Esophagus squamous epithelium (tissue), 5 donors: ENCODE measurements around the gene AIF1L. TPM values are rescaled to one million over a fixed set of nuclear protein-coding genes. Genes with fewer than 3 reads are reported as not detected.

Experiments used
- DNase-seq: peaks from one replicate; lab custom pipeline; 2025; lab: John Stamatoyannopoulos, UW
- H3K27ac ChIP-seq, 4 donors: fragments of 200-600 bp; sonication (generic); one replicate each; pipeline ENCODE4 v1.5.1; 2016 to 2019; ENCODE audit warnings: mild to moderate bottlenecking in 1 of 4
- H3K27me3 ChIP-seq, 4 donors: fragments of 200-600 bp; sonication (generic); 1 replicate in 3 of 4; 2 replicates in 1 of 4; pipeline versions ENCODE4 v1.5.1 to v1.6.0; 2017 to 2021; ENCODE audit warnings: antibody characterized with exemption in 1 of 4
- H3K36me3 ChIP-seq, 3 donors: fragments of 200-600 bp; sonication (generic); one replicate each; pipeline ENCODE4 v1.5.1; 2016 to 2019
- H3K4me1 ChIP-seq, 3 donors: fragments of 200-600 bp; sonication (generic); one replicate each; pipeline ENCODE4 v1.5.1; 2017 to 2019
- H3K4me3 ChIP-seq, 4 donors: fragments of 200-600 bp; sonication (generic); 1 replicate in 3 of 4; 2 replicates in 1 of 4; pipeline ENCODE4 v1.5.1; 2016 to 2019; ENCODE audit warnings: mild to moderate bottlenecking in 2 of 4, moderate library complexity in 1 of 4
- H3K9me3 ChIP-seq, 3 donors: fragments of 200-600 bp; sonication (generic); one replicate each; pipeline ENCODE4 v1.5.1; 2016 to 2019
- CTCF ChIP-seq, 6 experiments: fragments of 450-650 bp in 4 of 6; fragments of 200-600 bp in 2 of 6; sonication (generic) in 2 of 6; IDR thresholded peaks; one replicate each; pipeline ENCODE4 v1.5.1; 2016 to 2019; ENCODE audit warnings: antibody characterized with exemption in 6 of 6, mild to moderate bottlenecking in 4 of 6, moderate library complexity in 4 of 6
- POLR2A ChIP-seq, 4 donors: fragments of 450-650 bp; IDR thresholded peaks; one replicate each; pipeline ENCODE4 v1.6.1; 2017; ENCODE audit warnings: antibody characterized with exemption in 4 of 4, mild to moderate bottlenecking in 4 of 4, moderate library complexity in 3 of 4
- WGBS, 2 donors: methylation state at CpG; one replicate each; pipeline ENCODE4 v1.1.5; 2018; 5-methylcytosine and 5-hydroxymethylcytosine counted together
- intact Hi-C: fragments of 100-400 bp; cut with DNase I; formaldehyde crosslinking; loops from one replicate; pipeline ENCODE4 v1.15.0; 2022
- total RNA-seq, 4 donors: library from RNA; depleted of rRNA; stranded (reverse); fragments of >200 nt; gene quantifications; one replicate each; pipeline ENCODE4 v1.1.0, GENCODE V29; 2016
- donor health status: DM: yes; HTN: yes; CAD: no.

The AIF1L gene
- total RNA-seq, 4 donors from 2014 or later, result 30.4 to 71.6 (median 38.3) TPM

- Histone ChIP-seq H3K4me3 (no peak overlapping the region), H3K36me3 (no peaks in the 10 kb centered on the region), H3K27me3 (peaks cover 0 to 23% (median 0%) of the 10 kb centered on the region in 4 donors), H3K4me1 (no peaks in the 10 kb centered on the region), H3K27ac (no peak overlapping the region), H3K9me3 (no peaks in the 10 kb centered on the region)
- TF ChIP-seq CTCF (IDR thresholded peaks at IDR 0.05), result no peak
- no peak for TF ChIP-seq POLR2A (IDR thresholded peaks at IDR 0.05)
- intact Hi-C loops, result loop anchor here (5.0 kb wide), 1 partner anchor 280 kb away; no protein-coding TSS in a partner anchor
- 81 to 89% methylated on average over 9 to 12 of the region's 14 CpGs for WGBS, 2 donors
- no peak for DNase-seq
These were observed 39.4 kb upstream of the AIF1L start for GRCh38 chr9:131056781-131057506.

GRCh38 chr9:131060900-131061630 lies 35.3 kb upstream of the AIF1L start:
- DNase-seq, result no peak
- WGBS, 2 donors, result 43 to 72% methylated on average over 3 to 10 of the region's 21 CpGs
- H3K4me1 ChIP-seq, result no peaks in the 10 kb centered on the region
- no peak overlapping the region for H3K27ac ChIP-seq
- H3K36me3 ChIP-seq, result no peaks in the 10 kb centered on the region
- peaks cover 0 to 12% (median 0%) of the 10 kb centered on the region in 4 donors for H3K27me3 ChIP-seq
- H3K9me3 ChIP-seq, result no peaks in the 10 kb centered on the region
- H3K4me3 ChIP-seq, result no peak overlapping the region
- no peak for TF ChIP-seq CTCF (IDR thresholded peaks at IDR 0.05)
- intact Hi-C loops, result no loop called here

DNA sequence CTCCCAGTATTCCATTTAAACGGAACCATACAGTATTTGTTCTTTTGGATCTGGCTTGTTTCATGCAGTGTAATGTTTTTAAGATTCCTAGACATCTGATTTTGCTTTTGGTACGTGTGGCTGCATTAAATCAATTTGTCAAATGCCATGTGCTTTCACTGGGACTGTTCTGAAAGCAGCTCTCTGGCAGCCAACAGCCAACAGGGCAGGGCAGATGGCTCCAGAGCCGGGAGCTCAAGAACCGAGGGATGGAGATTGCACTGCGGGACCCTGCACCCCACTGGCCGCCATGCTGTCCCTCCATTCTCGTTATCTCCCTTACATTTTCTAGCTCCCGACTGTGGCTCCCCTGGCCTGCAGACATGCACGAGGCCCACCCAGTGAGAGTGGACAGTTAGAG lies 33.4 kb upstream of the AIF1L start:
- no peak overlapping the region for H3K4me3 ChIP-seq
- H3K36me3 ChIP-seq, result no peaks in the 10 kb centered on the region
- no peaks in the 10 kb centered on the region for H3K9me3 ChIP-seq
- no peak for DNase-seq
- H3K4me1 ChIP-seq, result no peaks in the 10 kb centered on the region
- no peak overlapping the region for H3K27ac ChIP-seq
- peaks cover 0 to 11% (median 0%) of the 10 kb centered on the region in 4 donors for H3K27me3 ChIP-seq
- WGBS, 2 donors, result 39 to 75% methylated on average over 2 to 8 of the region's 9 CpGs
- TF ChIP-seq POLR2A (IDR thresholded peaks at IDR 0.05), result no peak
- TF ChIP-seq CTCF (IDR thresholded peaks at IDR 0.05), result no peak
- intact Hi-C loops, result no loop called here

DNA sequence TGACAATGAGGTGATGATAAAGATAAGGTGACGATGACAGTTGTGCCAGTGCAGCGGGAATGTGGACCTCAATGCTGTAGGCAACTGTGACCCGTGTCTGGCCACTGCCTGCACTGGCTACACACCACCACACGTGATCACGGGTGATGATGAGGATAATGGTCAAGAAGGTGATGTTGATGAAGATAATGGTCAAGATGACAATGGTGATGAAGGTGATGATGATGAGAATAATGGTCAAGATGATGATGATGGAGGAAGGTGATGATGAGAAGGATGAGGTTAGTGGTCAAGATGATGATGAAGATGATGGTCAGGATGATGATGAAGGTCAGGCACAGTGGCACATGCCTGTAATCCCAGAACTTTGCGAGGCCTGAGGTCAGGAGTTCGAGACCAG lies 30.7 kb upstream of the AIF1L start:
- Histone ChIP-seq H3K9me3 (no peaks in the 10 kb centered on the region), H3K4me3 (no peak overlapping the region), H3K27me3 (peaks cover 0 to 29% (median 0%) of the 10 kb centered on the region in 4 donors), H3K4me1 (no peaks in the 10 kb centered on the region), H3K36me3 (no peaks in the 10 kb centered on the region), H3K27ac (no peak overlapping the region)
- WGBS, 2 donors, result 75 to 88% methylated on average over 7 of the region's 7 CpGs
- DNase-seq, result no peak
- TF ChIP-seq CTCF (IDR thresholded peaks at IDR 0.05), result no peak
- TF ChIP-seq POLR2A (IDR thresholded peaks at IDR 0.05), result no peak
- intact Hi-C loops, result no loop called here

DNA sequence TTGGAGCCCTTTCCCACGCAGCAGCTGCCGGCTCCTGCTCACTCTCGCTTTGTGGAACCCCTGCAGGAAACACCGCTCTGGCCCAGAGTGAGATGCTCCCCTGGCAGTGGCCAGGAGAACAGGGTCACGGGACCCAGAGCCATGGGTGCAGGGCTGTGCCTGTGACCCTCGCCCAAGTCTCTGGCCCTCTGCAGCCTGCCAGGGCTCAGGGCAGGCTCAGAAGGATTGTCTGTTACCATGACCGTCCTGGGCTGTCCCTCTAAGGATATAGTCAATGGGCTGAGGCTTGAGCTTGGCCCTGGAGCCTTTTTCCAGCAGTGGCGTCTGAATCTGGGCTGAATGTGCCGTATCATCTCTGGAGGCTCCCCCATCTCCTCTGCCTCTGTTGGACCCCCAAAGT lies 28.7 kb upstream of the AIF1L start:
- 52 to 59% methylated on average over 2 to 6 of the region's 9 CpGs for WGBS, 2 donors
- no peak for DNase-seq
- intact Hi-C loops, result no loop called here
- no peaks in the 10 kb centered on the region for H3K36me3 ChIP-seq
- H3K27ac ChIP-seq, result no peak overlapping the region
- H3K4me3 ChIP-seq, result no peak overlapping the region
- H3K9me3 ChIP-seq, result no peaks in the 10 kb centered on the region
- TF ChIP-seq POLR2A (IDR thresholded peaks at IDR 0.05) (no peak), CTCF (IDR thresholded peaks at IDR 0.05) (no peak)
- H3K4me1 ChIP-seq, result no peaks in the 10 kb centered on the region
- H3K27me3 ChIP-seq, result peaks cover 0 to 30% (median 0%) of the 10 kb centered on the region in 4 donors
